GM12891 (cell line): ENCODE data around the gene MPND.
A peak's percentile ranks its signal among the peaks of the same experiment; 100 is the strongest.

ENCODE experiments used
- PAX5 ChIP-seq: IDR thresholded peaks from 2 replicates; pipeline ENCODE4 v1.6.1; 2011; ENCODE audit warnings: low read length, moderate library complexity, mild to moderate bottlenecking; ENCODE audit not compliant: insufficient read depth, severe bottlenecking
- POLR2A ChIP-seq: IDR thresholded peaks from 2 replicates; pipeline ENCODE4 v1.6.1; 2011; ENCODE audit warnings: low read depth, low read length, control low read depth
- POLR2AphosphoS5 ChIP-seq: IDR thresholded peaks from 2 replicates; pipeline ENCODE4 v1.6.1; 2011; ENCODE audit warnings: low read depth, low read length, control low read depth
- POU2F2 ChIP-seq: IDR thresholded peaks from 2 replicates; pipeline ENCODE4 v1.6.1; 2011; ENCODE audit warnings: low read depth, mild to moderate bottlenecking, control low read depth, low read length, moderate library complexity
- SPI1 ChIP-seq: IDR thresholded peaks from 2 replicates; pipeline ENCODE4 v1.6.1; 2011; ENCODE audit warnings: low read depth, low read length, control low read depth
- TAF1 ChIP-seq: IDR thresholded peaks from 2 replicates; pipeline ENCODE4 v1.6.1; 2011; ENCODE audit warnings: low read depth, low read length, control low read depth

- no peak for TF ChIP-seq POLR2AphosphoS5
- TF ChIP-seq PAX5 = no peak
- TF ChIP-seq POLR2A = no peak
- TF ChIP-seq SPI1 = peak; percentile 11; the same call in 1 of the 2 replicates
- TF ChIP-seq TAF1 = no peak
- TF ChIP-seq POU2F2 = no peak
Measured at GRCh38 chr19:4380254-4380727, 36.9 kb downstream of the MPND start.
